GM12878 (cell line): ENCODE data around the gene LIX1L. TPM values are rescaled to one million over a fixed set of nuclear protein-coding genes. Genes with fewer than 3 reads are reported as not detected.

Experiments
- ATAC-seq: fragments of 200-7000 bp; cut with Tn5 transposase; 3 replicates; pipeline ENCODE4 v1.9.1; 2020; ENCODE audit warnings: mild to moderate bottlenecking, moderate library complexity
- BruUV-seq: library from RNA; stranded (reverse); fragments of 400-500 nt; replicated peaks from 2 replicates; lab custom pipeline; 2021; lab: Mats Ljungman, UMichigan
- CTCF ChIA-PET: fragments of 300-600 bp; sonication (Branson Sonifier 250); formaldehyde crosslinking; extraction: SDS; loops from one replicate; lab custom pipeline; 2021; ENCODE audit warnings: inconsistent platforms; lab: Yijun Ruan, JAX
- POLR2A ChIA-PET: fragments of 350-600 bp; formaldehyde crosslinking; extraction: SDS; loops from one replicate; lab custom pipeline; 2021; ENCODE audit warnings: inconsistent platforms; lab: Charles Lee
- RAD21 ChIA-PET: fragments of 300-600 bp; sonication (Branson Sonifier 250); formaldehyde crosslinking; loops from one replicate; lab custom pipeline; 2023; ENCODE audit warnings: antibody characterized with exemption; ENCODE audit not compliant: unreplicated experiment; lab: Charles Lee
- SMC1A ChIA-PET: fragments of 300-600 bp; sonication (Branson Sonifier 250); formaldehyde crosslinking; loops from one replicate; lab custom pipeline; 2023; ENCODE audit not compliant: unreplicated experiment, uncharacterized antibody; lab: Charles Lee
- DNase-seq: peaks from one replicate; pipeline ENCODE4 v3.0.0-alpha.2; 2011; ENCODE audit warnings: low read depth, low spot score
- FAIRE-seq: peaks from 3 replicates; lab custom pipeline; 2011; peaks lifted over from hg19 to GRCh38; lab: Jason Lieb, UNC
- H2AFZ ChIP-seq: 2 replicates; pipeline ENCODE4 v1.6.0; 2011; ENCODE audit warnings: low read depth, low read length, control low read depth; ENCODE audit not compliant: control insufficient read depth
- H3K27ac ChIP-seq: 2 replicates; pipeline ENCODE4 v1.5.1; 2011; ENCODE audit warnings: control low read depth; ENCODE audit not compliant: control insufficient read depth, insufficient read depth
- H3K27me3 ChIP-seq, 2 experiments: replicated peaks in 1 of 2; 2 replicates each; pipeline versions ENCODE4 v1.6.0 to v1.6.1; 2011; ENCODE audit warnings: low read length in 1 of 2; ENCODE audit not compliant: control insufficient read depth in 2 of 2, insufficient read depth in 2 of 2
- H3K36me3 ChIP-seq, 2 experiments: 2 replicates each; pipeline ENCODE4 v1.5.1; 2011; ENCODE audit warnings: low read length in 1 of 2; ENCODE audit not compliant: control insufficient read depth in 2 of 2, insufficient read depth in 2 of 2
- H3K4me1 ChIP-seq: 2 replicates; pipeline ENCODE4 v1.6.1; 2011; ENCODE audit warnings: mild to moderate bottlenecking, low read length, moderate library complexity, mixed read lengths; ENCODE audit not compliant: control insufficient read depth, insufficient read depth
- H3K4me2 ChIP-seq: 2 replicates; pipeline ENCODE4 v1.6.0; 2011; ENCODE audit warnings: control low read depth; ENCODE audit not compliant: control insufficient read depth, insufficient read depth
- H3K4me3 ChIP-seq: fragments of 200-600 bp; sonication (generic); 2 replicates; pipeline ENCODE4 v1.5.1; 2016
- H3K79me2 ChIP-seq: 2 replicates; pipeline ENCODE4 v1.6.0; 2011; ENCODE audit warnings: low read length; ENCODE audit not compliant: control insufficient read depth, insufficient read depth
- H3K9ac ChIP-seq: 2 replicates; pipeline ENCODE4 v1.8.0; 2011; ENCODE audit warnings: low read length, control low read depth, mixed read lengths; ENCODE audit not compliant: control insufficient read depth, insufficient read depth
- H3K9me3 ChIP-seq: replicated peaks from 3 replicates; pipeline ENCODE4 v1.5.1; 2011; ENCODE audit warnings: mild to moderate bottlenecking, low read length; ENCODE audit not compliant: control insufficient read depth, insufficient read depth
- H4K20me1 ChIP-seq: 2 replicates; pipeline ENCODE4 v1.6.0; 2011; ENCODE audit not compliant: control insufficient read depth, insufficient read depth
- ATF7 ChIP-seq: fragments of 450-650 bp; IDR thresholded peaks from 2 replicates; pipeline ENCODE4 v1.6.1; 2016; ENCODE audit warnings: low read depth, mild to moderate bottlenecking
- CBX3 ChIP-seq: fragments of 200-600 bp; sonication (generic); IDR thresholded peaks from 2 replicates; pipeline ENCODE4 v1.6.1; 2016; ENCODE audit warnings: low read depth, borderline replicate concordance
- HDGF ChIP-seq: fragments of 450-650 bp; IDR thresholded peaks from 2 replicates; pipeline ENCODE4 v1.6.1; 2016; ENCODE audit warnings: antibody characterized with exemption
- MTA3 ChIP-seq: IDR thresholded peaks from 2 replicates; pipeline ENCODE4 v1.6.1; 2012; ENCODE audit warnings: low read length, inconsistent platforms, borderline replicate concordance
- PRDM15 ChIP-seq: fragments of 450-650 bp; formaldehyde crosslinking; IDR thresholded peaks from 2 replicates; pipeline ENCODE4 v1.4.0; 2020; ENCODE audit warnings: mild to moderate bottlenecking, moderate library complexity
- SP1 ChIP-seq: IDR thresholded peaks from one replicate; pipeline ENCODE4 v1.6.1; 2011; ENCODE audit warnings: low read depth, low read length
- ZBTB40 ChIP-seq: fragments of 450-650 bp; IDR thresholded peaks from 2 replicates; pipeline ENCODE4 v1.6.1; 2016; ENCODE audit warnings: mild to moderate bottlenecking, moderate library complexity, borderline replicate concordance
- ZNF207 ChIP-seq: fragments of 450-650 bp; IDR thresholded peaks from 2 replicates; pipeline ENCODE4 v1.6.1; 2014; ENCODE audit warnings: antibody characterized with exemption, mild to moderate bottlenecking, borderline replicate concordance
- WGBS: methylation state at CpG from one replicate; pipeline ENCODE4 v1.1.6; 2016; ENCODE audit warnings: low lambda C conversion rate; ENCODE audit not compliant: insufficient replicate concordance, insufficient coverage; ENCODE audit errors: missing lambda C conversion rate; 5-methylcytosine and 5-hydroxymethylcytosine counted together
- in situ Hi-C: fragments of 300-500 bp; cut with MboI; formaldehyde crosslinking; loops from 9 replicates; pipeline ENCODE4 v1.14.3; 2018; ENCODE audit warnings: mixed read lengths
- intact Hi-C: fragments of 100-400 bp; cut with micrococcal nuclease; formaldehyde crosslinking; loops from one replicate; pipeline ENCODE4 v1.14.2; 2022; ENCODE audit not compliant: unreplicated experiment
- polyA plus RNA-seq, 11 experiments: library from polyadenylated mRNA; depleted of rRNA in 4 of 11; unstranded in 6 of 11; stranded (reverse) in 5 of 11; fragments of >200 nt; fragmentation: Nextera tagmentation in 4 of 11; fragmentation: Illumina TruSeq in 1 of 11; extraction: Ambion mirVana in 4 of 11; extraction: Trizol in 1 of 11; gene quantifications; 1 replicate in 1 of 11; 2 replicates in 10 of 11; pipeline versions ENCODE4 v1.2.1 to v1.2.3, GENCODE V29; 2011 to 2016; ENCODE audit warnings: inconsistent platforms in 2 of 11, missing spikeins in 2 of 11, low read depth in 1 of 11
- total RNA-seq, 4 experiments: library from RNA; depleted of rRNA in 3 of 4; stranded (reverse); fragments of >200 nt in 3 of 4; fragmentation: Illumina TruSeq in 1 of 4; extraction: Trizol in 1 of 4; gene quantifications; 2 replicates each; pipeline versions ENCODE4 v1.2.1 to v1.2.3, GENCODE V29; 2013 to 2021

LIX1L gene
- total and polyA plus RNA-seq, 10 of the 15 experiments (the other 5 are each of a cell fraction or from before 2014, with no cell fraction given): 5.5 to 48.2 (median 15.3) TPM

GRCh38 chr1:145965119-145965744 is 7.4 kb upstream of the LIX1L start:
- ChIA-PET POLR2A (interaction anchor here (0.9 to 6.0 kb wide), 20 partner anchors 10 to 106 kb away, joined by 3 to 102 read pairs (median 9); partner anchors contain the start of genes PEX11B, PIAS3, RBM8A and TXNIP), SMC1A (interaction anchor here (0.6 to 7.9 kb wide), 15 partner anchors 12 to 138 kb away, joined by 3 to 93 read pairs (median 5); partner anchors contain the start of genes PIAS3 and RBM8A), CTCF (interaction anchor here (0.8 to 4.8 kb wide), 14 partner anchors 9 to 120 kb away, joined by 3 to 65 read pairs (median 8); partner anchors contain the start of genes ITGA10, NUDT17, PIAS3 and RBM8A), RAD21 (interaction anchor here (0.6 to 6.7 kb wide), 16 partner anchors 11 to 119 kb away, joined by 3 to 100 read pairs (median 4); partner anchors contain the start of genes NUDT17, PEX11B, PIAS3 and RBM8A)
- TF ChIP-seq SP1: no peak
- no peak for TF ChIP-seq PRDM15 (CRISPR knock-in tag)
- TF ChIP-seq ATF7: no peak
- TF ChIP-seq MTA3: no peak
- peak; percentile 62; the same call in 1 of the 2 replicates for TF ChIP-seq ZBTB40
- TF ChIP-seq CBX3: no peak
- no peak for TF ChIP-seq HDGF
- no peak for TF ChIP-seq ZNF207
- Histone ChIP-seq H3K9me3 (peaks cover 7% of the 10 kb centered on the region), H2AFZ (peak overlapping the region; percentile 99), H3K79me2 (no peaks in the 10 kb centered on the region; the same call in 1 of the 2 replicates), H3K9ac (peak overlapping the region; percentile 70), H3K27me3 (no peaks in the 10 kb centered on the region; a peak in 1 of 4 replicates), H4K20me1 (no peaks in the 10 kb centered on the region), H3K4me3 (peak overlapping the region; percentile 79), H3K4me2 (peak overlapping the region; percentile 69), H3K36me3 (no peaks in the 10 kb centered on the region), H3K27ac (peak overlapping the region; percentile 73), H3K4me1 (peaks cover 19% of the 10 kb centered on the region)
- FAIRE-seq (peak; percentile 64), ATAC-seq (no peak), DNase-seq (no peak)
- under 1% methylated on average over 5 of the region's 5 CpGs for WGBS
- in situ Hi-C loops: no loop called here
- intact Hi-C loops: no loop called here
- BruUV-seq: no TSS peak
